Measurements from ENCODE around the gene CPNE4. TPM values are rescaled to one million over a fixed set of nuclear protein-coding genes. Genes with fewer than 3 reads are reported as not detected.

Gene CPNE4
- total and polyA plus RNA-seq, 9 of the 15 experiments (the other 6 are each of a cell fraction or from before 2014, with no cell fraction given): not detected

- TF ChIP-seq MGA (IDR thresholded peaks at IDR 0.05): peak; percentile 76
Observed at GRCh38 chr3:131526801-131527347, 507.9 kb downstream of the CPNE4 start (continued).

Measured in K562 (cell line).